Neural progenitor cell (in vitro differentiated cells): ENCODE results near the gene SRRM2.

Experiments used
- EZH2 ChIP-seq: fragments of 200-600 bp; sonication (generic); IDR thresholded peaks from 2 replicates; pipeline ENCODE4 v1.6.1; 2017; ENCODE audit warnings: antibody characterized with exemption, mild to moderate bottlenecking, moderate library complexity
- TF ChIP-seq, protein P1 (sequence below): fragments of 200-600 bp; sonication (generic); IDR thresholded peaks from 2 replicates; pipeline ENCODE4 v1.5.1; 2017; ENCODE audit warnings: antibody characterized with exemption, mild to moderate bottlenecking

DNA sequence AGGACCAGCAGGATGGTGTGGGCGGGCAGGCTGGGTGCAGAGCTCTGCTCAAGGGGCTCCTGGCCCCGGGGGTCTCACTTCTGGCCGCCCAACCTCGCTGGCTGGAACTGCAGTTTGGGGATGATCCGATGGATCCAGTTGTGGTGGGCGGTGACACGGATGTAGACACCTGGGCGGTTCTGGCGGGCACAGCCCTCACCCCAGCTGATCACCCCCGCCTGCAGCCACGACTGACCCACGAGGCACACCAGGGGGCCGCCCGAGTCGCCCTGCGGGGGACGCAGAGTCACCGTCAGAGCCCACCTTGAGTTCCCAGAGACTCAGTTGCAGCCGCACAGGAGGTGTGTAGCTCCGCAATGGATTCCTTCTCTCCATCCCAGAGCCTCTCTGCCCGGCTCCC, 39.9 kb upstream of the SRRM2 start:
- TF ChIP-seq, protein P1, sequence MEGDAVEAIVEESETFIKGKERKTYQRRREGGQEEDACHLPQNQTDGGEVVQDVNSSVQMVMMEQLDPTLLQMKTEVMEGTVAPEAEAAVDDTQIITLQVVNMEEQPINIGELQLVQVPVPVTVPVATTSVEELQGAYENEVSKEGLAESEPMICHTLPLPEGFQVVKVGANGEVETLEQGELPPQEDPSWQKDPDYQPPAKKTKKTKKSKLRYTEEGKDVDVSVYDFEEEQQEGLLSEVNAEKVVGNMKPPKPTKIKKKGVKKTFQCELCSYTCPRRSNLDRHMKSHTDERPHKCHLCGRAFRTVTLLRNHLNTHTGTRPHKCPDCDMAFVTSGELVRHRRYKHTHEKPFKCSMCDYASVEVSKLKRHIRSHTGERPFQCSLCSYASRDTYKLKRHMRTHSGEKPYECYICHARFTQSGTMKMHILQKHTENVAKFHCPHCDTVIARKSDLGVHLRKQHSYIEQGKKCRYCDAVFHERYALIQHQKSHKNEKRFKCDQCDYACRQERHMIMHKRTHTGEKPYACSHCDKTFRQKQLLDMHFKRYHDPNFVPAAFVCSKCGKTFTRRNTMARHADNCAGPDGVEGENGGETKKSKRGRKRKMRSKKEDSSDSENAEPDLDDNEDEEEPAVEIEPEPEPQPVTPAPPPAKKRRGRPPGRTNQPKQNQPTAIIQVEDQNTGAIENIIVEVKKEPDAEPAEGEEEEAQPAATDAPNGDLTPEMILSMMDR: no peak
- TF ChIP-seq EZH2: no peak
